HepG2 (cell line): Measurements from ENCODE around the gene PLEKHA8. TPM values are rescaled to one million over a fixed set of nuclear protein-coding genes. Genes with fewer than 3 reads are reported as not detected.

Experiments used
- AKNA ChIP-seq: sonication (generic); formaldehyde crosslinking; IDR thresholded peaks from 2 replicates; pipeline ENCODE4 v1.4.0; 2020; ENCODE audit warnings: missing genetic modification reagents, borderline replicate concordance
- EHMT2 ChIP-seq: fragments of 200-600 bp; sonication (generic); IDR thresholded peaks from 2 replicates; pipeline ENCODE4 v1.7.0; 2017; ENCODE audit warnings: antibody characterized with exemption, low read depth, low read length, borderline replicate concordance
- HNF1A ChIP-seq, 2 experiments: sonication (generic) in 1 of 2; formaldehyde crosslinking in 1 of 2; IDR thresholded peaks; 2 replicates each; pipeline versions ENCODE4 v1.4.0 to v1.6.1; 2016 to 2020; ENCODE audit warnings: borderline replicate concordance in 1 of 2, low read depth in 1 of 2, mild to moderate bottlenecking in 1 of 2, missing genetic modification reagents in 1 of 2
- MIER2 ChIP-seq: IDR thresholded peaks from 2 replicates; pipeline ENCODE4 v1.6.1; 2016; ENCODE audit warnings: missing biosample characterization, missing genetic modification reagents
- PRDM4 ChIP-seq: sonication (generic); formaldehyde crosslinking; IDR thresholded peaks from 2 replicates; pipeline ENCODE4 v1.9.0; 2021; ENCODE audit warnings: missing genetic modification reagents, borderline replicate concordance
- RBFOX2 ChIP-seq: fragments of 200-400 bp; formaldehyde crosslinking; IDR thresholded peaks from 2 replicates; pipeline ENCODE4 v1.6.1; 2017; ENCODE audit warnings: low read depth, mild to moderate bottlenecking, low read length
- SMAD1 ChIP-seq: sonication (generic); formaldehyde crosslinking; IDR thresholded peaks from 2 replicates; pipeline ENCODE4 v1.4.0; 2020; ENCODE audit warnings: missing genetic modification reagents, low read depth, mild to moderate bottlenecking, borderline replicate concordance
- ZFY ChIP-seq: sonication (generic); formaldehyde crosslinking; IDR thresholded peaks from 2 replicates; pipeline ENCODE4 v1.4.0; 2020; ENCODE audit warnings: missing genetic modification reagents
- ZNF232 ChIP-seq: sonication (generic); formaldehyde crosslinking; IDR thresholded peaks from 2 replicates; pipeline ENCODE4 v1.4.0; 2020; ENCODE audit warnings: missing genetic modification reagents, borderline replicate concordance
- ZNF331 ChIP-seq: sonication (generic); formaldehyde crosslinking; IDR thresholded peaks from 2 replicates; pipeline ENCODE4 v1.4.0; 2020; ENCODE audit warnings: missing genetic modification reagents
- ZNF431 ChIP-seq: sonication (generic); formaldehyde crosslinking; IDR thresholded peaks from 2 replicates; pipeline ENCODE4 v1.9.0; 2022; ENCODE audit warnings: missing genetic modification reagents, low read depth, mild to moderate bottlenecking, borderline replicate concordance
- ZNF501 ChIP-seq: sonication (generic); formaldehyde crosslinking; IDR thresholded peaks from 2 replicates; pipeline ENCODE4 v1.5.1; 2020; ENCODE audit warnings: mild to moderate bottlenecking, moderate library complexity, missing genetic modification reagents
- ZNF788 ChIP-seq: sonication (generic); formaldehyde crosslinking; IDR thresholded peaks from 2 replicates; pipeline ENCODE4 v1.5.0; 2020; ENCODE audit warnings: mild to moderate bottlenecking, missing genetic modification reagents, borderline replicate concordance
- polyA plus RNA-seq, 8 experiments: library from polyadenylated mRNA; depleted of rRNA in 3 of 8; stranded (reverse) in 7 of 8; unstranded in 1 of 8; fragments of >200 nt; fragmentation: Illumina TruSeq in 4 of 8; extraction: Trizol in 4 of 8; gene quantifications; 2 replicates each; pipeline versions ENCODE4 v1.2.1 to v1.2.3, GENCODE V29; 2011 to 2016; ENCODE audit warnings: low read depth in 4 of 8, missing spikeins in 1 of 8, mixed read lengths in 1 of 8; ENCODE audit not compliant: insufficient read depth in 1 of 8
- total RNA-seq, 5 experiments: library from RNA; depleted of rRNA; stranded (reverse); fragments of >200 nt; fragmentation: Illumina TruSeq; extraction: Trizol; gene quantifications; 2 replicates each; pipeline ENCODE4 v1.2.3, GENCODE V29; 2016; ENCODE audit warnings: low read depth in 1 of 5

The PLEKHA8 gene
- total and polyA plus RNA-seq, 2 of the 13 experiments (the other 11 are each of a cell fraction or from before 2014, with no cell fraction given) = 12.5 to 26.4 TPM

- TF ChIP-seq ZNF788 (CRISPR knock-in tag) = peak; percentile 72; the same call in 1 of the 2 replicates
- TF ChIP-seq ZFY = peak; percentile 50; the same call in 1 of the 2 replicates
- no peak for TF ChIP-seq MIER2
- no peak; the same call in 1 of the 2 replicates for TF ChIP-seq EHMT2
- no peak for TF ChIP-seq PRDM4 (CRISPR knock-in tag)
- TF ChIP-seq ZNF232 (CRISPR knock-in tag) = no peak
- TF ChIP-seq ZNF431 = 0 out of 2 replicates have a peak, but pooled peaks have one; percentile 50
- peak; percentile 29; the same call in 1 of the 2 replicates for TF ChIP-seq RBFOX2
- no peak for TF ChIP-seq AKNA
- 0 out of 2 replicates have a peak, but pooled peaks have one; percentile 15 for TF ChIP-seq HNF1A (IDR thresholded peaks at IDR 0.05; ENCODE audit: low read depth)
- no peak for TF ChIP-seq HNF1A (CRISPR knock-in tag; IDR thresholded peaks at IDR 0.05; ENCODE audit: borderline replicate concordance)
- TF ChIP-seq ZNF501 (CRISPR knock-in tag) = peak; percentile 93
- TF ChIP-seq SMAD1 (CRISPR knock-in tag) = no peak
- peak; percentile 35; the same call in 1 of the 2 replicates for TF ChIP-seq ZNF331 (CRISPR knock-in tag)
Observed at GRCh38 chr7:30026229-30027064, 1.8 kb upstream of the PLEKHA8 start, which contains the start of gene FKBP14 (continued).
